Loucy (cell line): ENCODE results near the gene FAM117A.
A peak's percentile ranks its signal among the peaks of the same experiment; 100 is the strongest.

Experiments used
- H2AFZ ChIP-seq: fragments of 200-600 bp; sonication (generic); 2 replicates; pipeline ENCODE4 v1.6.0; 2016; ENCODE audit warnings: antibody characterized with exemption, mild to moderate bottlenecking, low read length, moderate library complexity
- H3F3A ChIP-seq: fragments of 200-600 bp; 2 replicates; pipeline ENCODE4 v1.6.0; 2016; ENCODE audit warnings: antibody characterized with exemption, low read depth, mild to moderate bottlenecking
- H3K27me3 ChIP-seq: fragments of 200-600 bp; sonication (generic); 2 replicates; pipeline ENCODE4 v1.6.1; 2014; ENCODE audit warnings: low read length, mild to moderate bottlenecking; ENCODE audit not compliant: insufficient read depth, poor library complexity, severe bottlenecking
- H3K36me3 ChIP-seq: fragments of 200-600 bp; sonication (generic); 2 replicates; pipeline ENCODE4 v1.6.1; 2016; ENCODE audit warnings: low read length; ENCODE audit not compliant: insufficient read depth
- H3K4me1 ChIP-seq: fragments of 200-600 bp; sonication (generic); 2 replicates; pipeline ENCODE4 v1.5.1; 2014; ENCODE audit warnings: low read length, mild to moderate bottlenecking; ENCODE audit not compliant: insufficient read depth, poor library complexity, severe bottlenecking
- H3K4me2 ChIP-seq: fragments of 200-600 bp; sonication (generic); 2 replicates; pipeline ENCODE4 v1.6.0; 2014; ENCODE audit warnings: antibody characterized with exemption, low read length, low read depth, mild to moderate bottlenecking; ENCODE audit not compliant: poor library complexity, severe bottlenecking
- H3K4me3 ChIP-seq: fragments of 200-600 bp; sonication (generic); 2 replicates; pipeline ENCODE4 v1.5.1; 2014; ENCODE audit warnings: low read length, mild to moderate bottlenecking, mixed read lengths; ENCODE audit not compliant: poor library complexity, severe bottlenecking
- H3K79me2 ChIP-seq: fragments of 200-600 bp; sonication (generic); 2 replicates; pipeline ENCODE4 v1.6.1; 2014; ENCODE audit warnings: low read length; ENCODE audit not compliant: insufficient read depth
- H3K9ac ChIP-seq: fragments of 200-600 bp; sonication (generic); 2 replicates; pipeline ENCODE4 v1.6.0; 2014; ENCODE audit warnings: mild to moderate bottlenecking, low read depth, low read length, moderate library complexity; ENCODE audit not compliant: poor library complexity, severe bottlenecking
- H3K9me2 ChIP-seq: fragments of 200-600 bp; sonication (generic); replicated peaks from 2 replicates; pipeline ENCODE4 v1.6.1; 2016; ENCODE audit warnings: low read depth, low read length, mixed read lengths
- H3K9me3 ChIP-seq: fragments of 200-600 bp; sonication (generic); 2 replicates; pipeline ENCODE4 v1.6.1; 2014; ENCODE audit warnings: mild to moderate bottlenecking, antibody characterized with exemption, low read length, low read depth; ENCODE audit not compliant: insufficient read depth
- H4K20me1 ChIP-seq: fragments of 200-600 bp; sonication (generic); 2 replicates; pipeline ENCODE4 v1.6.0; 2014; ENCODE audit warnings: antibody characterized with exemption, low read length, mild to moderate bottlenecking; ENCODE audit not compliant: insufficient read depth, poor library complexity, severe bottlenecking
- EZH2phosphoT487 ChIP-seq: fragments of 200-600 bp; IDR thresholded peaks from 2 replicates; pipeline ENCODE4 v1.6.1; 2018; ENCODE audit warnings: antibody characterized with exemption, mild to moderate bottlenecking, moderate library complexity, borderline replicate concordance
- TF ChIP-seq, protein P1 (sequence below): fragments of 200-600 bp; sonication (generic); conservative IDR thresholded peaks from 2 replicates; pipeline ENCODE4 v1.5.1; 2014; ENCODE audit warnings: mild to moderate bottlenecking, antibody characterized with exemption, low read length

FAM117A gene

DNA sequence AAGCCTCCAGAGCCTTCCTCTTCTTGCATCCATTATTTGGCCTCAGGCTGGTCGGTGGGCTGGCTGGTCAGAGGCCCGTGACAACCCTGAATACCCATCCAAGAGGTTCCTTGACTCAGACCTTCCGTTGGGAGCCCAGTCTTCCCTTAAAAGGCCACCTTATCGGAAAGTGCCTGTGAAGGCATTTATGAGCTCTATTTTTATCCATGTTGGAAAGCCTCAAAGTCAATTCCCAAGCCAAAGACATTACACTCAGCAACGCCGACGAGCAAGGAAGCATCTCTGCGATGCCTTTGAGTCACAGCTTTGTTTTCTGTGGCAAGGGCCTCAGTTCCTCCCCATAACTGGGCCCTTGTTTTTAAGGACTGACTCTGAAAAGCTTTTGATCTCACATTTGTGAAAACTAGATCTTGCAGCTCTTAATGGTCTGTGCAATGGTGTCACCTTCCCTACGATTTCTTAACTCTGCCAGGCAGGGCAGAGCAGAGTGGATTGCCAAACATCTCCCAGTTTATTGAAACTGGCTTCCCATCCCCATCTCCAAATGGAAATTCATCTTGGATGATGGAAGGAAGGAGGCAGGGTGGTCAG is 72.8 kb downstream of the FAM117A start:
- H3K9me2 ChIP-seq = no peaks in the 10 kb centered on the region
- no peaks in the 10 kb centered on the region for H3K36me3 ChIP-seq
- no peak overlapping the region for H3K9ac ChIP-seq
- H3K4me1 ChIP-seq = peaks cover 14% of the 10 kb centered on the region
- H3K79me2 ChIP-seq = no peaks in the 10 kb centered on the region
- H2AFZ ChIP-seq = no peak overlapping the region
- H3K27me3 ChIP-seq = no peaks in the 10 kb centered on the region
- no peak overlapping the region for H3K4me2 ChIP-seq
- H4K20me1 ChIP-seq = no peaks in the 10 kb centered on the region
- H3K4me3 ChIP-seq = no peak overlapping the region
- no peaks in the 10 kb centered on the region for H3F3A ChIP-seq
- no peak for TF ChIP-seq EZH2phosphoT487
- TF ChIP-seq, protein P1, sequence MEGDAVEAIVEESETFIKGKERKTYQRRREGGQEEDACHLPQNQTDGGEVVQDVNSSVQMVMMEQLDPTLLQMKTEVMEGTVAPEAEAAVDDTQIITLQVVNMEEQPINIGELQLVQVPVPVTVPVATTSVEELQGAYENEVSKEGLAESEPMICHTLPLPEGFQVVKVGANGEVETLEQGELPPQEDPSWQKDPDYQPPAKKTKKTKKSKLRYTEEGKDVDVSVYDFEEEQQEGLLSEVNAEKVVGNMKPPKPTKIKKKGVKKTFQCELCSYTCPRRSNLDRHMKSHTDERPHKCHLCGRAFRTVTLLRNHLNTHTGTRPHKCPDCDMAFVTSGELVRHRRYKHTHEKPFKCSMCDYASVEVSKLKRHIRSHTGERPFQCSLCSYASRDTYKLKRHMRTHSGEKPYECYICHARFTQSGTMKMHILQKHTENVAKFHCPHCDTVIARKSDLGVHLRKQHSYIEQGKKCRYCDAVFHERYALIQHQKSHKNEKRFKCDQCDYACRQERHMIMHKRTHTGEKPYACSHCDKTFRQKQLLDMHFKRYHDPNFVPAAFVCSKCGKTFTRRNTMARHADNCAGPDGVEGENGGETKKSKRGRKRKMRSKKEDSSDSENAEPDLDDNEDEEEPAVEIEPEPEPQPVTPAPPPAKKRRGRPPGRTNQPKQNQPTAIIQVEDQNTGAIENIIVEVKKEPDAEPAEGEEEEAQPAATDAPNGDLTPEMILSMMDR = no peak
- H3K9me3 ChIP-seq = no peaks in the 10 kb centered on the region

DNA sequence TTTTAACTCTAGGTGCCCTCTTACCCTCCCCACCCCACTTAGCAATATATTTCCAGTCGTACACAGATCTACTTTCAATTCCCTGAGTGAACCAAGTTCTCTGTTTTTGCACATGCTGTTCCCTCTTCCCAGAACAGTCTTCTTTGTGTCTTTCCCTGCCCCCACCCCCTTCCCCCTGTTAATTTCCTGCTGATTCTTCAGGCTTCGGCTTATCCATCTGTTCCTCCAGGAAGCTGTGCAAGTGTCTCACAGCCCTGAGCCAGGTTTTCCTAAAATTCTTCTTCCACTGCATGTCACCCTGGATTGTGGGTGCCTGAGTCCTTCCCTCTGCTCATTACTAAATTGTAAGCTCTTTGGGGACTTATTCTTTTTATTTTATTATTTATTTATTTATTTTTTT is 73.7 kb downstream of the FAM117A start:
- Histone ChIP-seq H3K4me1 (peaks cover 14% of the 10 kb centered on the region), H3K27me3 (no peaks in the 10 kb centered on the region), H4K20me1 (no peaks in the 10 kb centered on the region), H3K36me3 (no peaks in the 10 kb centered on the region), H3K4me2 (no peak overlapping the region), H3F3A (no peaks in the 10 kb centered on the region), H3K79me2 (no peaks in the 10 kb centered on the region), H3K4me3 (no peak overlapping the region), H2AFZ (no peak overlapping the region), H3K9me3 (no peaks in the 10 kb centered on the region), H3K9ac (no peak overlapping the region), H3K9me2 (no peaks in the 10 kb centered on the region)
- TF ChIP-seq, protein P1 = no peak
- TF ChIP-seq EZH2phosphoT487 = no peak

- H3K4me1 ChIP-seq = peaks cover 14% of the 10 kb centered on the region
- no peaks in the 10 kb centered on the region for H3K27me3 ChIP-seq
- H3K36me3 ChIP-seq = no peaks in the 10 kb centered on the region
- no peaks in the 10 kb centered on the region for H3F3A ChIP-seq
- no peaks in the 10 kb centered on the region for H4K20me1 ChIP-seq
- H3K4me3 ChIP-seq = no peak overlapping the region
- H3K9ac ChIP-seq = peak overlapping the region; percentile 38
- TF ChIP-seq EZH2phosphoT487 = no peak
- TF ChIP-seq, protein P1 = no peak
- H3K79me2 ChIP-seq = no peaks in the 10 kb centered on the region
- no peak overlapping the region for H2AFZ ChIP-seq
- no peaks in the 10 kb centered on the region for H3K9me3 ChIP-seq
- peak overlapping the region; percentile 6 for H3K4me2 ChIP-seq
- H3K9me2 ChIP-seq = no peaks in the 10 kb centered on the region
Observed at GRCh38 chr17:49688848-49689247, 75.1 kb downstream of the FAM117A start.
